GM12878 (cell line): ENCODE data around the gene RGSL1. TPM values are rescaled to one million over a fixed set of nuclear protein-coding genes. Genes with fewer than 3 reads are reported as not detected.

Experiments used
- ATAC-seq: fragments of 200-7000 bp; cut with Tn5 transposase; 3 replicates; pipeline ENCODE4 v1.9.1; 2020; ENCODE audit warnings: mild to moderate bottlenecking, moderate library complexity
- BruUV-seq: library from RNA; stranded (reverse); fragments of 400-500 nt; replicated peaks from 2 replicates; lab custom pipeline; 2021; lab: Mats Ljungman, UMichigan
- CTCF ChIA-PET: fragments of 300-600 bp; sonication (Branson Sonifier 250); formaldehyde crosslinking; extraction: SDS; loops from one replicate; lab custom pipeline; 2021; ENCODE audit warnings: inconsistent platforms; lab: Yijun Ruan, JAX
- POLR2A ChIA-PET: fragments of 350-600 bp; formaldehyde crosslinking; extraction: SDS; loops from one replicate; lab custom pipeline; 2021; ENCODE audit warnings: inconsistent platforms; lab: Charles Lee
- RAD21 ChIA-PET: fragments of 300-600 bp; sonication (Branson Sonifier 250); formaldehyde crosslinking; loops from one replicate; lab custom pipeline; 2023; ENCODE audit warnings: antibody characterized with exemption; ENCODE audit not compliant: unreplicated experiment; lab: Charles Lee
- SMC1A ChIA-PET: fragments of 300-600 bp; sonication (Branson Sonifier 250); formaldehyde crosslinking; loops from one replicate; lab custom pipeline; 2023; ENCODE audit not compliant: unreplicated experiment, uncharacterized antibody; lab: Charles Lee
- DNase-seq: peaks from one replicate; pipeline ENCODE4 v3.0.0-alpha.2; 2011; ENCODE audit warnings: low read depth, low spot score
- FAIRE-seq: peaks from 3 replicates; lab custom pipeline; 2011; peaks lifted over from hg19 to GRCh38; lab: Jason Lieb, UNC
- H2AFZ ChIP-seq: 2 replicates; pipeline ENCODE4 v1.6.0; 2011; ENCODE audit warnings: low read depth, low read length, control low read depth; ENCODE audit not compliant: control insufficient read depth
- H3K27ac ChIP-seq: 2 replicates; pipeline ENCODE4 v1.5.1; 2011; ENCODE audit warnings: control low read depth; ENCODE audit not compliant: control insufficient read depth, insufficient read depth
- H3K27me3 ChIP-seq, 2 experiments: replicated peaks in 1 of 2; 2 replicates each; pipeline versions ENCODE4 v1.6.0 to v1.6.1; 2011; ENCODE audit warnings: low read length in 1 of 2; ENCODE audit not compliant: control insufficient read depth in 2 of 2, insufficient read depth in 2 of 2
- H3K36me3 ChIP-seq, 2 experiments: 2 replicates each; pipeline ENCODE4 v1.5.1; 2011; ENCODE audit warnings: low read length in 1 of 2; ENCODE audit not compliant: control insufficient read depth in 2 of 2, insufficient read depth in 2 of 2
- H3K4me1 ChIP-seq: 2 replicates; pipeline ENCODE4 v1.6.1; 2011; ENCODE audit warnings: mild to moderate bottlenecking, low read length, moderate library complexity, mixed read lengths; ENCODE audit not compliant: control insufficient read depth, insufficient read depth
- H3K4me2 ChIP-seq: 2 replicates; pipeline ENCODE4 v1.6.0; 2011; ENCODE audit warnings: control low read depth; ENCODE audit not compliant: control insufficient read depth, insufficient read depth
- H3K4me3 ChIP-seq: fragments of 200-600 bp; sonication (generic); 2 replicates; pipeline ENCODE4 v1.5.1; 2016
- H3K79me2 ChIP-seq: 2 replicates; pipeline ENCODE4 v1.6.0; 2011; ENCODE audit warnings: low read length; ENCODE audit not compliant: control insufficient read depth, insufficient read depth
- H3K9ac ChIP-seq: 2 replicates; pipeline ENCODE4 v1.8.0; 2011; ENCODE audit warnings: low read length, control low read depth, mixed read lengths; ENCODE audit not compliant: control insufficient read depth, insufficient read depth
- H3K9me3 ChIP-seq: replicated peaks from 3 replicates; pipeline ENCODE4 v1.5.1; 2011; ENCODE audit warnings: mild to moderate bottlenecking, low read length; ENCODE audit not compliant: control insufficient read depth, insufficient read depth
- H4K20me1 ChIP-seq: 2 replicates; pipeline ENCODE4 v1.6.0; 2011; ENCODE audit not compliant: control insufficient read depth, insufficient read depth
- BCL3 ChIP-seq: IDR thresholded peaks from 2 replicates; pipeline ENCODE4 v1.6.1; 2011; ENCODE audit warnings: borderline replicate concordance, low read depth, mild to moderate bottlenecking, moderate library complexity, low read length; ENCODE audit not compliant: insufficient read depth, poor library complexity, severe bottlenecking
- CTCF ChIP-seq, 3 experiments: IDR thresholded peaks in 2 of 3; conservative IDR thresholded peaks in 1 of 3; 2 replicates each; pipeline ENCODE4 v1.5.1; 2011; ENCODE audit warnings: low read depth in 3 of 3, low read length in 3 of 3, mild to moderate bottlenecking in 3 of 3, control low read depth in 2 of 3, moderate library complexity in 2 of 3, inconsistent platforms in 1 of 3, mixed read lengths in 1 of 3; ENCODE audit not compliant: control insufficient read depth in 2 of 3, insufficient read depth in 1 of 3; ENCODE audit errors: extremely low read depth in 1 of 3
- JUND ChIP-seq: IDR thresholded peaks from 2 replicates; pipeline ENCODE4 v1.6.1; 2012; ENCODE audit warnings: low read depth, mild to moderate bottlenecking, low read length, improper control_type of control experiment, moderate library complexity
- PML ChIP-seq: IDR thresholded peaks from 2 replicates; pipeline ENCODE4 v1.6.1; 2012; ENCODE audit warnings: low read length, inconsistent platforms
- PRDM15 ChIP-seq: fragments of 450-650 bp; formaldehyde crosslinking; IDR thresholded peaks from 2 replicates; pipeline ENCODE4 v1.4.0; 2020; ENCODE audit warnings: mild to moderate bottlenecking, moderate library complexity
- SMC3 ChIP-seq: IDR thresholded peaks from 2 replicates; pipeline ENCODE4 v1.6.1; 2011; ENCODE audit warnings: low read length, improper control_type of control experiment, borderline replicate concordance
- STAT3 ChIP-seq: IDR thresholded peaks from 2 replicates; pipeline ENCODE4 v1.6.1; 2011; ENCODE audit warnings: low read depth, low read length, improper control_type of control experiment
- SUZ12 ChIP-seq: fragments of 200-600 bp; sonication (generic); IDR thresholded peaks from one replicate; pipeline ENCODE4 v1.6.1; 2018; ENCODE audit warnings: antibody characterized with exemption, mild to moderate bottlenecking; ENCODE audit not compliant: unreplicated experiment
- USF1 ChIP-seq: IDR thresholded peaks from 2 replicates; pipeline ENCODE4 v1.6.1; 2011; ENCODE audit warnings: borderline replicate concordance, low read depth, mild to moderate bottlenecking, moderate library complexity, mixed read lengths, low read length; ENCODE audit not compliant: insufficient read depth; ENCODE audit errors: extremely low read length
- ZBED1 ChIP-seq: IDR thresholded peaks from 2 replicates; pipeline ENCODE4 v1.6.1; 2016; ENCODE audit warnings: borderline replicate concordance
- ZNF24 ChIP-seq: fragments of 450-650 bp; IDR thresholded peaks from 2 replicates; pipeline ENCODE4 v1.6.1; 2017; ENCODE audit warnings: antibody characterized with exemption, mild to moderate bottlenecking
- ZNF384 ChIP-seq: IDR thresholded peaks from 2 replicates; pipeline ENCODE4 v1.6.1; 2012; ENCODE audit warnings: low read depth, mild to moderate bottlenecking, low read length, improper control_type of control experiment, borderline replicate concordance
- WGBS: methylation state at CpG from one replicate; pipeline ENCODE4 v1.1.6; 2016; ENCODE audit warnings: low lambda C conversion rate; ENCODE audit not compliant: insufficient replicate concordance, insufficient coverage; ENCODE audit errors: missing lambda C conversion rate; 5-methylcytosine and 5-hydroxymethylcytosine counted together
- in situ Hi-C: fragments of 300-500 bp; cut with MboI; formaldehyde crosslinking; loops from 9 replicates; pipeline ENCODE4 v1.14.3; 2018; ENCODE audit warnings: mixed read lengths
- intact Hi-C: fragments of 100-400 bp; cut with micrococcal nuclease; formaldehyde crosslinking; loops from one replicate; pipeline ENCODE4 v1.14.2; 2022; ENCODE audit not compliant: unreplicated experiment
- polyA plus RNA-seq, 11 experiments: library from polyadenylated mRNA; depleted of rRNA in 4 of 11; unstranded in 6 of 11; stranded (reverse) in 5 of 11; fragments of >200 nt; fragmentation: Nextera tagmentation in 4 of 11; fragmentation: Illumina TruSeq in 1 of 11; extraction: Ambion mirVana in 4 of 11; extraction: Trizol in 1 of 11; gene quantifications; 1 replicate in 1 of 11; 2 replicates in 10 of 11; pipeline versions ENCODE4 v1.2.1 to v1.2.3, GENCODE V29; 2011 to 2016; ENCODE audit warnings: inconsistent platforms in 2 of 11, missing spikeins in 2 of 11, low read depth in 1 of 11
- total RNA-seq, 4 experiments: library from RNA; depleted of rRNA in 3 of 4; stranded (reverse); fragments of >200 nt in 3 of 4; fragmentation: Illumina TruSeq in 1 of 4; extraction: Trizol in 1 of 4; gene quantifications; 2 replicates each; pipeline versions ENCODE4 v1.2.1 to v1.2.3, GENCODE V29; 2013 to 2021

Gene RGSL1
- total and polyA plus RNA-seq, 10 of the 15 experiments (the other 5 are each of a cell fraction or from before 2014, with no cell fraction given) = 0.05 to 0.28 (median 0.27) TPM; not detected in 5

DNA sequence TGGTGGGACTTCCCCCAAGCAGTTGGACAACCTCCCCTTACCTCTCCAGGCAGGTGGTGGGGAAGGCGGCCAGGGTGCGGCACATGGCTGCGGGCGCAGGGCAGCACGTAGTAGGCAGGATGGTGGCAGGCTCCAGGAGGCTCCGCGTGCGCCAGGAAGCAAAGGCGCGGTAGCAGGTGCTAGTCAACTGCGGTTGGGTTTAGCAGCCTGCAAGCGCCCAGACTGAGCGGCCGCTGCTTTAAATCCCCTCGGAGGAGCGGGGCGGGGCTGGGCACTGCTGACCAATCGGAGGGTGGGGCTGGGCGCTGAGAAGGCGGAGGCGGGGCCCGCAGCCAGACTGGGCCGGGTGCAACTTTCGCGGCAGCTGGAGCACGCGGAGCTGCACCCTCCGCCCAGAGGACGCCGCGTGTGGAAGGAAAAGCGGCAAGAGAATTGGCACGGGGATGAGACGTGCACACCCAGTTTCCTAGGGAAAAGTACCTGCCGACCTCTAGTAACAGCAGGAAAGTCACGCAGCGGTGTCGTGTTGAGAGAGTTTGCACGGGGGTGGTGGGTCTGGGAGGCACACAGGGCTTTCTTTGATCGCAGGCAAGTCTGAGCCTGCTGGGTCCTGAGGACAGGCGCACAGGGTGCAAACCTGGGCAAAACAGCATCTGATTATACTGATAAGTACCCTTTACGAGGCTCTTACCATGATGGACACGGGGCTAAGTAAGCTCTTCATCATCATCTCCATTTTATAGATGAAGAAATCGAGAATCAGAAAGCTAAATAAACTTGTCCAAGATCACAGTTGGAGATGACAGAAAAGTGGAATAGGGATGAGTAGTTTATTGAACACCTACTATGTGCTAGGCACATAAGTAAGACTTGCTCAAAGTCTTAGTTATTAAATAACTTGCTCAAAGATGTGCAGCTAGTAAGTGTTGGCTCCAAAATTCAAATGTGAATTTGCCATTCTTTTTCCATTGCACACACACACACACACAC, 154.5 kb downstream of the RGSL1 start, which contains the start of gene RGS16:
Gene RGS16 (minus strand): TSS at position 215 of the 990 bp plus-strand sequence. CDS start 130 bp downstream, at position 85.
- FAIRE-seq (peak; percentile 44), DNase-seq (peak; percentile 61), ATAC-seq (peak; percentile 91)
- Histone ChIP-seq H3K27me3 (no peaks in the 10 kb centered on the region), H3K9ac (peak within 1 kb of the TSS; percentile 64), H3K4me1 (peaks cover 25% of the 10 kb centered on the region), H3K27ac (peak within 1 kb of the TSS; percentile 54), H3K4me3 (peak within 1 kb of the TSS; percentile 85), H3K9me3 (no peaks in the 10 kb centered on the region), H2AFZ (peak within 1 kb of the TSS; percentile 83), H4K20me1 (no peaks in the 10 kb centered on the region; the same call in 1 of the 2 replicates), H3K4me2 (peak within 1 kb of the TSS; percentile 78), H3K79me2 (peaks cover 37% of the 10 kb centered on the region), H3K36me3 (peaks cover 11 to 17% of the 10 kb centered on the region in 2 experiments; a peak in 3 of 4 replicates)
- ChIA-PET SMC1A (interaction anchor here (0.8 to 28.0 kb wide), 13 partner anchors 12 to 225 kb away, joined by 3 to 1145 read pairs (median 5); partner anchors contain the start of gene NPL), CTCF (interaction anchor here (0.8 to 37.4 kb wide), 15 partner anchors 10 to 184 kb away, joined by 3 to 1888 read pairs (median 5); partner anchors contain the start of gene NPL), POLR2A (interaction anchor here (0.6 to 3.5 kb wide), 16 partner anchors 9 to 213 kb away, joined by 3 to 24 read pairs (median 4); partner anchors contain the start of gene GLUL), RAD21 (interaction anchor here (0.7 to 23.0 kb wide), 18 partner anchors 8 to 187 kb away, joined by 3 to 946 read pairs (median 8); no protein-coding TSS in a partner anchor)
- no TSS peak for BruUV-seq
- intact Hi-C loops (loop anchor here (1.0 to 5.0 kb wide), 4 partner anchors 12 to 233 kb away; partner anchors contain the start of gene DHX9), in situ Hi-C loops (no loop called here)
- WGBS = 3% methylated on average over 44 of the region's 44 CpGs
- no peak for TF ChIP-seq PRDM15
- peak; percentile 42; the same call in 1 of the 2 replicates for TF ChIP-seq ZBED1
- no peak for TF ChIP-seq ZNF384
- TF ChIP-seq ZNF24 = no peak
- TF ChIP-seq SUZ12 = no peak
- TF ChIP-seq STAT3 = no peak
- TF ChIP-seq USF1 = no peak
- TF ChIP-seq SMC3 = no peak
- no peak for TF ChIP-seq CTCF (IDR thresholded peaks at IDR 0.05 in 2 of 3, conservative IDR thresholded peaks at IDR 0.05 in 1 of 3; ENCODE audit: control insufficient read depth in 2 of 3, extremely low read depth in 1 of 3, insufficient read depth in 1 of 3, low read depth in 3 of 3, low read length in 3 of 3)
- TF ChIP-seq JUND = no peak
- peak; percentile 99 for TF ChIP-seq PML
- TF ChIP-seq BCL3 = no peak
